Dermis microvascular lymphatic vessel endothelial cell (primary cell): ENCODE measurements around the gene FAM81B. TPM values are rescaled to one million over a fixed set of nuclear protein-coding genes. Genes with fewer than 3 reads are reported as not detected.

Experiments
- DNase-seq, 2 donors: peaks; one replicate each; pipeline versions ENCODE4 v3.0.0 to v3.0.0-alpha.2; 2010; ENCODE audit warnings: low read depth in 2 of 2
- total RNA-seq: library from RNA; depleted of rRNA; stranded (reverse); fragments of >200 nt; gene quantifications from 2 replicates; pipeline ENCODE4 v1.2.1, GENCODE V29; 2014

Gene FAM81B
- total RNA-seq, 1 donor from 2014 or later: not detected

DNA sequence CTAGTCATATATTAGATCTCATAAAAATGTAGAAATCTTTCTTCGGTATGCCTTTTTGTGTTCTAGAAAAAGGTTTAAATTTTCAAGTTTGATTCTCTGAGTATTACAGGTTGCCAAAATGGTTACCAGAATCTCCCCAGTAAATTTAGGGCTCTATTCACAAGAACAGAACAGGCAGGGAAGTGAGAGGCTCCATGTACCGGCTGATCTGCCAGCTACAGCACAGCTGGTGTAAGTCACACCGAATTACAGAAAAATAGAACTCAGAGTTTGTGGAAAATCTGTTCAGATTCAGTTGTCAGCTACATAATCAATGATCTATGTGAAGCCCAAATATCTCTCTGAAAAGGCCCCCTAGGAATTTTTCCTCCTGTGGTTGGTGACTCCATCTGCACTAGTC is 10.5 kb downstream of the FAM81B start:
- no peak for DNase-seq

DNA sequence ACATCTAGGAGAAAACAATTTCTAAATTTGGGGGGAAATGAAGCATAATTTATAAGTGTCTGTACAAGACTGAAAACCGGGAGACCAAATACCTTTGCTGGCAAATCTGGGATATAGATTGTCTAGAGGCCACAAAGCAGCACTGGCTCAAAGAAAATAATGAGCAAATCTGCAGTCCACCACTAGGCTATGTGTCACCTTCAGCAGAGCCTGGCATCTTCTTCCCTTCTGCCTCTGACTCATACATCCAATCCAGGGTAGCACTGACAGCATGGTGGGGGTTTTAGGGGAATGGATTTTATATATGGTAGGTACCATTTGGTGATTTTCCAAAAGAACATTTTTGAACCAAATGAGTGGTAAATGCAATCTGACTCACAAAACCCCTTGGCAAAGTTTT is 12.8 kb downstream of the FAM81B start:
- DNase-seq: peak in 1 of 2 donors; percentile 11

DNA sequence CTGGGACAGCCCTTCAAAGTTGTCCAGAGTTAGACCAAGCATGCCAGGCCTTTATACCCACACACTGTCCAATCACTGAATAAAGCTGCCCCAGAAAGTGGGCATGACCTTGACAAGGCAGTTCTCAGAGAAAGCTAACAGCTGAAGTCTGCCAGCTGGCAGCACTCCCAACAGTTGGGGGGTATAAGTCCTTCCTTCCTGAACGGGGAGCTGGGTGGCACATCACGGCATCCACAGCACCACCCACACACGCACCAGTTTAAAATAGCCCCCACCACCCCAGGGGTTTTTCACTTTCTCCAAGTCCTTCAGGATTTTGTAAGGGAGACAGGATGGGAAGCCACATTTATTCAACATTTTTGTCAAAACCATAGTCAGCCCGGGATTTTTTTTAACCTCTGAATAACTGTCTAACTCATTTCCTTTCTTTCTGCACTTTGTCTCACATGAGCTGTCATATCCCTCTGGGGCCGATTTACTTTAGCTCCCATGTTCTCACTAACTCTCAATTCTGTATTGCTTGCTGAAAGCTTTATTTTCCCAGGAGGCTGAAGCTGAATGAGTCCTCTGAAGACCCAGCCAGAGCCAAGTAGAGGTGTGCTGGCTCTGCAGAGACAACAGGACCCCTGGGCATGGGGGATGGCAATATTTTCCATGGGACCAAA is 15.4 kb downstream of the FAM81B start:
- peak in 1 of 2 donors; percentile 74 for DNase-seq

DNA sequence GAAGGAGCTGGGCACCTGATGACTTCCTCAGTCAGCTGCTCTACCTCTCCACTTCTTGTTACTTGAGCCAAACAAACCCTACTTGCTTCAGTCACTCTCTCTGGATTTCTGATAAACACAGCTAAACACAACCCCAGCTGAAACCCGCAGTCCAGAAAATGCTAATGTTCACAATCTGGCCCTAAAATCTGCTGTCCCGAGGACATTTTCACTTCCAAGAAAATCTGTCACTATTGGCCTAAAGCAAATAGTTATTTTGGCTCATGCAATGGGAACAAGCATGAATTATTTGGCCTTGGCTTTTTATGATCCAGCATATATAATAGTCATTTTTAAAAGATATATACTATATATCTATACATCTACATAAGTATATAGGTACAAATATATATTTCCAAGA is 19.1 kb downstream of the FAM81B start:
- DNase-seq: no peak

DNA sequence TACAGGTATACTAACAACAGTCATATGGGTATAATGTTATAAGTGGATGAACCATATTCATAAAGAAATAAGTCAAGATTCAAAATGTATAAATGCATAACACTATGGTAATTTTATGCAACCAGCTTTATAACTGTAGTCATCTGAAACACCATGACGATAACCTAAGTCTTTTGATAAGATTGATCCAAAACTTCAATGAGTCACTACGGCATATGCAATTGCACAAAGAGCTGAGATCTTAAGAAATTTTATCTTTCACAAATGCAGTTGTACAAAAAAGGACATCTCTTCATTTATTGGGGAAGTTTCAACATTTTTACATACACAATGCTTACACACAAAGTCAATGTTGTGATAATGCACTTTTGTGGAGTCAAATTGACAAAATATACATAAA is 20.3 kb downstream of the FAM81B start:
- no peak for DNase-seq

DNA sequence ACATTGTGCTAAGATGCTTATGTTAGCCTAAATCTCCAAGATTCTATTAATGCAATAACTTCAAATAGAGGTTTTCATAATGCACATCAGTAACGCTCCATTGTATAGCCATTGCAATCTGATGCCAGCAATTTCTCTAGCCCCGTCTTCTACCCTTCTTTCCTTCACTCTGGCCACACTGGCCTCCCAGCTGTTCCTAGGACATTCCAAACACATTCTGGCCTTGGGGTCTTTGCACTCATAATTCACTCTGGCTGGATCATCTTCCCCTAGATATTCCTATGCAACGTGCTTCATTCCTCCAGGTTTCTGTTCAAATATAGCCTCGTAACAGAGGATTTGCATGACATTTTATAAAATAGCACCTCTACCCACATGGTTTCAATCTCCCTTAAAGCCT is 23.3 kb downstream of the FAM81B start:
- DNase-seq: no peak

DNA sequence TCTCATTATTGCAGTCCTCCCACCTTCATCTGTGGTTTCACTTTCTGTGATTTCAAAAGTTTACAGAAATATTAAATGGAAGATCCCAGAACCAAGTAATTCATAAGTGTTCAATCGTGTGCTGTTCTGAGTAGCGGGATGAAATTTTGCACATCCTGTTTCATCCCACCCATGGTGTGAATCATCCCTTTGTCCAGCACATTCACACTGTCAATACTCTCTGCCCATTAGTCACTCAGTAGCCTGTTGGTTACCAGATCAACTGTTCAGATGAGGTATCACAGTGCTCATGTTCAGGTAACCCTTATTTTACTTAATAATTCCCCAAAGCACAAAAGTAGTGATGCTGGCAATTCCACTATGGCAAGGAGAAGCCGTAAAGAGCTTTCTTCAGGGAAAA is 26.8 kb downstream of the FAM81B start:
- peak in 1 of 2 donors; percentile 46 for DNase-seq

DNA sequence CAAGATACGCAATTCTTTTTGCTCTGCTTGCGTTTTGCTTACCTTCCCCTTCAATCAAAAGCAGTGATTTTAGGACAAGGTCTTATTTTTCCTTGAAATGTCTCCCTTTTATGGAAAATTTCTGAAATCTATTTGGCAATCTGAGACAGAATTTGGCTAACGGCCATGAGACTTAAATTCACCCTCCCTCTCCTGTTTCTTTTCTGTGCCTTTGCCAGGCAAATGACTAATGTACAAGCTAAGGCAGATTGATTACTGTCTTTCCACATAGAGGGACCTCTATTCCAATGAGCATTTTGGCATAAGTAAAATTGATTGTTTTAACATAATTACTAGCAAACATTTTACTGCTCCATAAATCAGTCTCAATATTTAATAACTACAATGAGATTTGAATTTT is 31.7 kb downstream of the FAM81B start:
- DNase-seq: no peak

DNA sequence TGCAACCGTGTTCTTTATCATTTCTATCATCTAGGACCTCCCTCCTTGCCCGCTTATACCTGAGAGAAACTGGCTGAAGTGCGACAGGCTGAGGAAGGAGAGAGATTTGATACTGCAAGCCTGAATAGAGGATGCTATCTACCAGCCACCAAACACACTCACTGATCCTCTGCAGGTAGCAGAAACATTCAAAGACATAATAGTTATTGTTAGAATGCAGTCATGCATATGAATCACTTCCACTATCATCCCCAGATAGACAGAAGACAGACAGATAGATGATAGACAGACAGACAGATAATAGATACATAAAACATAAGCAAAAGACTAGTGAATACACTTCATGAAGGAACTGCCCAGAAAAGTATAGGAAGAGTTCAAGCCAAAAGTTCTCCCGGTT is 32.9 kb downstream of the FAM81B start:
- no peak for DNase-seq

DNA sequence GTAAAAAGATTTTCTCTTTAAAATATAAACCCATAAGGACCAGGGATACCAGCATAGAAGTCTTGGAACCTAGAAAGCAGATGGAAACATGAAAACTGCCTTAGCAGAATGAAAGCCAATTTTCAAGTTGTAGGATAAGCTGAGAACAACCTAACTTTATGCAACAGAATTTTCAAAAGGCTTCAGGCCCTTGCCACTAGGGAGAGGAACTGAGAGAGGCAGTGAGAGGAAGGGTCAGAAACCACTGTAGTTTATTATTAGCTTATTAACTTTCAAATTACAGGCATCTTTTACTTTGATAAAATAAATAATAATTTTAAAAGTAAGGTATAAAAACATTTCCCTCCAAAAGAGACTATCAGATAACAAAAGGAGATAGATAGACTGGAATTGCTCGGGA is 33.4 kb downstream of the FAM81B start:
- DNase-seq: no peak

DNA sequence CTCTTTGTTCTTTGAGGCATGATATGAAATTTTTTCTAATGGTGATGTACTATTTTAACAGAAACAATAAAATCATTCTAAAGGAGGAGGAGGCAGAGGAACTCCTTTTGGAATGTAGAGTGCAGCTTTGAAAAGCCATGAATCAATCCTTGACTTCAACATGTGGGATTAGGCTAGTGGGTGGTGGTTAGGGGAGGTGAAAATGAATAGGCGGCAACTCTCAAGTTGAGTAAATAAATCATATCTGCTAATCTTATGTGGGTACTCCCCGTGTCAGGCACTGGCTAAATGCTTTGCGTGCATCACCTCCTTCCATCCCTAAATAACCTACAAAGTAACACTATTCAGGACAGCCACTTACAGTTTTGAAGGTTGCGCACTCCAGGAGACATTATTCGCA is 35.1 kb downstream of the FAM81B start:
- DNase-seq: no peak

DNA sequence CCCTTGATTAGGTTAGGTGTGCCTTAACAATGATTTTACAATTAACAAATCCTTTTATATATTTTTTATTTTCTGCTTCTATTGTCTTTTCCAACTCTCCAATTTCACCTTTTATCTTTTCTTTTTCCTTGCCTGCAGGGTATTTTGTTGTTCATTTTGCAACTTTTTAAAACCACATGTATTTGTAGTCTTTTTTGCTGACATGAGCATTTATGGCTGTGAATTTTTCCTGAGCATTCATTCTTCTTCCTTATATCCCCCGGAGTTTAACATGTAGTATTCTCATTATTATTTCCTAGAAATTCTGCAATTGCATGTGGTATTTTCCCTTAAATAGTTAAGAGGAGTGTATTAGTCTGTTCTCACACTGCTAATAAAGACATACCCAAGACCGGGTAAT is 41.6 kb downstream of the FAM81B start:
- DNase-seq: no peak

DNA sequence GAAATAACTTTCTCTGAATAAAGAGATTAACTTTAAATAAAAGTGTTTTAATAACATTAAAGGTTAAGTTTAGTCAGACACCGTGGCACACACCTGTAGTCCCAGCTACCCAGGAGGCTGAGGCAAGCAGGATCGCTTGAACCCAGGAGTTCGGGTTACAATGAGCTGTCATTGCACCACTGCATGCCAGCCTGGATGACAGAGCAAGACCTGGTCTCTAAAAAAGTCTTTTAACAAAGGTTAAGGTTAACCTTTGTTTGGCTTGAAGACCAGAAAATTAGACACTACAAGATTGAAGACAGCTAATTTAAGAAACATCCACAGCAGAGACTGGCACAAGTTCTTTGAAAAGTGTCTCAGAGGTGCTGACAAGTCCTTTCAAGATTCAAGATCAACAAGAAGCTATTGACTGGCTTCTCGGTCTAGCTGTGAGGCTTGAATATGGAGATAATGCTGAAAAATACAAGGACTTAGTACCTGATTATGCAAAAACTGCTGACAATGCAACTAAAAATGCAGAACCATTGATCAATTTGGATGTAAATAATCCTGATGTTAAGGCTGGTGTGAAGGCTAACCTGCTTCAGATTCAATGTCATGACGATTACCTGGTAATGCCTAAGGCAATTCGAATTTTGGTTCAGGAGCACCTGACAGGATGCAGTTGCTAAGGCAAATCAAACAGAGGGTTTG is 48.8 kb downstream of the FAM81B start:
- DNase-seq: no peak

DNA sequence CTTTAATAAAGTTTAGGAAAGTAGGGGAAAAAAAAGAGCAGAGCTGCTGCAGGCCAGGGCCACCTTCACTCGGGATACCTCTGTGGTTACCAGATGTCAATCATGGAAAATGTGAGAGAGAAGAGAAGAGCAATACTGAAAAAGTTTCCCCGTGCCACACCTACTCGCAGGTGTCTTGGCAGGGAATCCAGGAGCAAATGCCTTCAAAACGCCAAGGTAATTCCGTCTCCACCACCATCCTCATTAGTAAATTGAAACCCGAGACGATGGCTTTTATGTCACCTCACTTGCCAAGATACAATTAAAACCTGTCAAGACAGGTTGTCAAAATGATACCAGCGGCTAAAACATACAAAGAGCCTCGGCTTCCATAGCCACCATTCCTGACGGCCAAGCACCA is 49.7 kb downstream of the FAM81B start:
- DNase-seq: no peak

DNA sequence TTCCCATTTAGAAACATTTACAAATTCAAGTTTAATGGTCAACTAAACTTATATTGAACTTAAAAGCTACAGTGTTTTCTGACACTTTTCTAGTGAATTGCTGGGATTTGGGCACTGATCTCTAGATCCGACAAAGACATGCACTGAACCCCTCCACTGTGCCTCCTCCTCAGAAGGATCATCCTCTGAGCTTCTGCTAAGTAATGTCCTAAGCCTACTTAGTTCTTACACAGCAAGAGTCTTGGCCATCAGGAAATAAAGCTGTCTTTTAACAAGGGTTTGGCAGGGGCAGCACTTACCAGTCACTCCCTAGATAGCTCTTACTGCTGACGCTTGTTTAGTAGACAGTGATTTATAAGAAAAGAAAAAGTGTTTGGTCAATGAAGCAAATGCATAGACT is 50.5 kb downstream of the FAM81B start:
- DNase-seq: no peak

DNA sequence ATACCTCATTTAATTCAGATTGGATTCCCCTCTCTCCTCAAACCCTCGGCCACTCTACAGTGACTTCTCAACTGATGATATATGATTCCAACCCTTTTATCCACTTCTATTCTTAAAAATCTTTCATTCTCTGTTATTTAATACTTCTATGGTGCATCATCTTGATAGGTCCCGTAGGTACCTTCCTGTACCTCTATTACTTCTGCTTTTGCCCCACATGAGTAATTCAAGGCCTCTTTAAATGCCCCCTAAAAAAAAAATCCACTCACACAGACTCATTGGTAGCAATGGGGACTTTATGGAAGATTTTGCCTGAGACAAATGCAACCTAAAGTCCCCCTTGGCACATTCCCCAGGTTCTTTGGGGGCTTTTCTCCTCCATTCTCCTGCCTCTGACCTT is 54.3 kb downstream of the FAM81B start:
- DNase-seq: no peak

DNA sequence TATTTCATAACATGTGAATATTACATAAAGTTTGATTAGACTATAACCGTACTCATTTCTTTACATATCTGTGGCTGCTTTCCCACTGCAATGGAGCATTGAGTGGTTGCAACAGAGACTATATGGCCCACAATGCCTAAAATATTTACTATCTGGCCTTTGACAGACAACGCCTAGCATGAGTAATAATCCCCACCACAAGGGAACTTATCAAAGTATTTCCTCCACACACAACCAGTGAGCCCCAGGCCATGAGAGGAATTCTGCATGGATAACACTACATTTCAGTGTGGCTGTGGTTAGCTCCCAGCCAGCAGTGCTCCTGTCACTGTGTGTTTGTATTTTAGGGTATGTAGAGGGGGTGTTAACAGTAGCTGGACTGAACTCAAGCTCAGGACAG is 54.8 kb downstream of the FAM81B start:
- no peak for DNase-seq

DNA sequence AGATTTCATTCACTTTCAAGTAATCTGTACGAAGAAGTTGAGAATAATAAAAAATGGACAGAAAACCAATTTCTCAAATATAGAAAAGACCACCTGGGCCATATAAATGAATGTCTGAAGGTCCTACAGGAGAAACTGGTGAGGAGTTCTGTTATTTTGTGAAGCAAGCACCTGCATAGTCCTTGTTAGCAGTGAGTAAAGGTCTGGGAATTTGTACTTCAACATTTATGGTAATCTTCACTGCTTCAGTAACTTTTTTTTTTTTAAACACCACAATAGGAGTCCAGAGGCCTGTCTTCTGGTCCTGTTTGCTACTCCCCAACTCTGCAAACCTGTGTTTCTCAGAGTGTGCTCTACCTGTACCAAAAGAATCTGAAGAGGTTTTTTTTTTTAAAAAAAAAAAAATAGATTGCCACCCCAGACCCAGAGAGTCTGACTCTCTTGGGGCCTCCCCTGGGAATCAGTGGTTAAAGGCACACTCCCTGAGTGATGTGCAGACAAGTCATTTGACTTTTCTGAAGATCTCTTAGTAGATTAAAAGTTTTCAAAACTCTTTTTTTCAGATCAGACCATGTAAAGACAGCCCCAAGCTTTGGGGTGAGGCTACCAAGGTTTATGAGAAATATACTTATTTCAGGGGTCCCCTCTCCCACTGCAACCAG is 55.5 kb downstream of the FAM81B start:
- no peak for DNase-seq

DNA sequence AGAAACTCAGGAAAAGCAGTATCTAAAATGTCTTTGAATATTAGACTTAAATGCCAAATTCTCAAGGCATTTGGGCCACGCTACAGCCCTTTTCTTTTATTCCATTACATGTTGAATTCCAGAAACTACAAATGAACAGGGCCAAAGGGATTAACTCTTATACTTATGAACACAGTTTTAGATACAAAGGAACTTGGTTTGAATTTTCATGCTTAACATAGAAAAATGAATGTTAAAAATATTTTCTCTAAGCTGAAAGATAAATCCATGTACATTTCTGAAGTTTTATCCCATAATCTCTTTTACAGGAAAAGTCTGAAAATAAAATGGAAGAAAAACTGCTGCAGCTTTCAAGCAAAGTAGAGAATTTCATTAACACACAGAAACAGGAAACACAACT is 56.8 kb downstream of the FAM81B start:
- no peak for DNase-seq

DNA sequence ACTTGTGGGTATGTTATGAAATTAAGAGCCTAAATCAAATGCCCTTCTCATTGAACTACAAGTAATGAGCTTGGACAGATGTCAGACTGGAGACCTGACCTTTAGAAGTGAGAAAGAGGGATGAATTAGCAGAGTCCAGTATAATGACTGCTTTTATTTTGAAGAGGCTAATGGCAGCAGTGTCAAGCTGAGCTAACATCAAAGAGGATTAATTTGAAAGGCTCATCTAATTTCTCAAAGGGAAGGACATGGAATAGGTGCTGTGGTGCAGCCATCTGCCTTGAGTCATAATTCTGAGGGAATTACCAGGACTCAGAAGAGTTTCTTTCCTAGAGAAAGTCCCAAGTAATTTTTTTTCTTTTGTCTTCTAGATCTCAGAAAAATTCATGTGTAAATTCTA is 57.6 kb downstream of the FAM81B start:
- DNase-seq: no peak

DNA sequence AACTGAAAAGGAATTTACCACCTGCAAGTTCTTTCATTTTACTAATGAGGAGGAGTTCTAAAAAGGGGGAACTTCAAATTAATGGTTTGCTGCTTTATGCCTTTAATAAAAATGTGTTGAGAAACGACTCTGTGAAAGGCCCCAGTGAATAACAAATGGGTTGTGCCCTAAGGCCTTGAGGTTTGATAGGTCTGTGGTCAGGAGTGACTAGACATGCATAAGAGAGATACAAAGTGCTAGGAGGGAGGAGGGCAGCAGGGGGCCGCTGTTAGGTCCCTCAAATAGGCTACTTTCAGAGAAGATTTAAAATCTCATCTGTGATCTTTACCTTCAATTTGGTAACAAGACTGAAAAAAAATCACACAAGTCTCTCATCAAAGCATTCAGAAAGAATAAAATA is 58.3 kb downstream of the FAM81B start:
- no peak for DNase-seq

DNA sequence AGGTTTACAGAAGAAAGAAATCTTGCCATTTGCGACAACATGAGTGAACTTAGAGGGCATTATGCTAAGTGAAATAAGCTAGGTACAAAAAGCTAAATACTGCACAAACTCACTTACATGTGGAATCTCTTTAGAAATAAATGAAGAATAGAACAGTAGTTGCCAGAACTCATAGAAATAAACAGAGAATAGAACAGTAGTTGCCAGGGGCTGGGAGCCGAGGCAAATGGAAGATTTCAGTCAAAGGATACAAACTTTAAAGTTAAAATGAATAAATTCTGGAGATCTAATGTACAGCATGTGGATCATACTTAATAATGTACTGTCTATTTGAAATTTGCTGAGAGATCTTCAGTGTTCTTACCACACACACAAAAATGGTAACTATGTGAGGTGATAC is 63.4 kb downstream of the FAM81B start:
- DNase-seq: no peak

DNA sequence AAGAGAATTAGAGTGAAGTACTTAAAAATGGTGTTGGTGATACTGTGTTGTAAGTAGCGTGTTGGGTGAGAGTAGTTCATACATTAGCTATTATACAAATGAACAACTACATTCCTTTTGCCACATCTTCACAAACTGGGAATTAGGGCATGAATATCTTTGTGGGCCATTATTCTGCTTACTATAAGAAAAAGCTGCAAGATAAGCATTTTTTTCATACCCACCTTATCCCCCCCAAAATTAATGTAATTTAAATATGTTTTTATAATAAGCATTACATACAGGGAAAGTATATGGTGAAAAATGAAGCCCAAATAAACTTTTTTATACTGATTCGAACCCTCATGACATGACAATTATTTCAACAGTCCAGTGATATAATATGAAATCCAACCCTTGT is 69.5 kb downstream of the FAM81B start:
- DNase-seq: no peak
